HEK293T (cell line): ENCODE data around the gene RIMOC1.

Experiments
- BHLHE40 ChIP-seq: fragments of 450-650 bp; IDR thresholded peaks from 2 replicates; pipeline ENCODE4 v1.6.1; 2016; ENCODE audit warnings: mild to moderate bottlenecking, moderate library complexity, borderline replicate concordance
- NFRKB ChIP-seq: fragments of 450-650 bp; IDR thresholded peaks from 2 replicates; pipeline ENCODE4 v1.6.1; 2016; ENCODE audit warnings: mild to moderate bottlenecking, moderate library complexity
- SP1 ChIP-seq: fragments of 450-650 bp; IDR thresholded peaks from 2 replicates; pipeline ENCODE4 v1.6.1; 2017
- ZNF384 ChIP-seq: fragments of 450-650 bp; IDR thresholded peaks from 2 replicates; pipeline ENCODE4 v1.6.1; 2016

DNA sequence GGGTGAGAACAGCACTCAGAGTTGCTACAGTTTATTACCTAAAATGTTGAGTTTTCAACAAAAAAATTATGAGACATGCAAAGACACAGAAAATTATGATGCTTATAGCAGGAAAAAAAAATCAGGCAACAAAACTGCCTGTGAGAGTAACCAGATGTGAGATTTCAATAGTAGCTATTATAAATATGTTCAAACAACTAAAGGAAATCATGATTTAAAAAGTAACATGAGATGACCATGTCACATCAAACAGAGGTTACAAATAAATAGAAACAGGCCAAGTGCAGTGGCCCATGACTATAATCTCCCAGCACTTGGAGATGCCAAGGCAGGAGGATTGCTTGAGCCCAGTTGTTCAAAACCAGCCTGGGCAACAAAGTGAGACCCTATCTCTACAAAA, 12.1 kb upstream of the RIMOC1 start:
- TF ChIP-seq NFRKB (no peak), BHLHE40 (no peak), ZNF384 (no peak), SP1 (no peak)
